Suppressor macrophage (primary cell): ENCODE measurements around the gene GPR18.
"Not testable (repeated sequence)": the region's sequence is repeated elsewhere in the genome, so short reads cannot be mapped to it uniquely, and the experiment has no call there.

Experiments used
- DNase-seq, 4 experiments: peaks; one replicate each; pipeline ENCODE4 v3.0.0-alpha.2; 2020 to 2022

GPR18 gene

DNA sequence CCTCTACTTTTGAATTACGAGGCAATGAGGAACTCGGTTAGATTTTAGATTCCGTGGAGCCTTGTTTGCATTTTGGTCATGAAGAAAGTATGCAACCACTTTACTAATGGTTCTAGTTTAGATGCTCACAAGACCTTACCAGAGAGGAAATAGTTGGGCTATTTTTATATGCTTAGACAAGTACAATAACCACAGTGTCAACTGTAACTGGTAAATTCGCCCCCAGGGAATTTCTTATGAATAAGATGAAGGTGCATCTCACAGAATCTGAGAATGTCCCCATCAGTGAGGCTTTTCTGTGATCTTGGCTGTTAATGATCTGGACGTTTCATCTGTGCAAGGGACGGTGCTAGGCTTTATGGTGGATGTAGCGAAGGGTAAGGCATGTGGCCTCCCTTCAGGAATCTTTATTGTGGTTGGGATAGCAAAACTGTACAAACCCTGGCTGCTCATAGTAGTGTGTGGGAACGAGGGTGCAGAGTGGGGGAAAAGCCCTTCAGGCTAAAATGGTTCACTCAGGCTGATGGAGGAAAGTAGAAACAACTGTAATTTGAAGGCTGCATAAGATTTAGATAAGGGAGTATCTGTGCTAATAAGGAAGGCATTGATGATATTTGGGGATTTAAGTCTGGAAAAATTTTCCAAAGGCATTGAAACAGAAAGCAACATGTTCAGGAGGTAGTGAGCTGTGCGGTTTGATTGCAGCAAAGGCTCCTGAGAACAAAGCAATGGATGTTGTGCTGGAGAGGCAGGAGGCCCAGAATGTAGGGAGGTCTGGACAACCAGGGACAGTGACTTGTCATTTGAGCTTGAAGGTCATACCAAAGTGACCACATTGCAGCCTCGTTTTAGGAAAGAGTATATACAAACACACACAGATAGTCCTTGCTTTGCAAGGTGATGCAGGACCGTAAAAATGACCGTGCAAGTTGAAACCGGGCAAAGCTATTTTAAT, 29.2 kb downstream of the GPR18 start:
- peak; percentile 40 to 79 (median 67) for DNase-seq

DNA sequence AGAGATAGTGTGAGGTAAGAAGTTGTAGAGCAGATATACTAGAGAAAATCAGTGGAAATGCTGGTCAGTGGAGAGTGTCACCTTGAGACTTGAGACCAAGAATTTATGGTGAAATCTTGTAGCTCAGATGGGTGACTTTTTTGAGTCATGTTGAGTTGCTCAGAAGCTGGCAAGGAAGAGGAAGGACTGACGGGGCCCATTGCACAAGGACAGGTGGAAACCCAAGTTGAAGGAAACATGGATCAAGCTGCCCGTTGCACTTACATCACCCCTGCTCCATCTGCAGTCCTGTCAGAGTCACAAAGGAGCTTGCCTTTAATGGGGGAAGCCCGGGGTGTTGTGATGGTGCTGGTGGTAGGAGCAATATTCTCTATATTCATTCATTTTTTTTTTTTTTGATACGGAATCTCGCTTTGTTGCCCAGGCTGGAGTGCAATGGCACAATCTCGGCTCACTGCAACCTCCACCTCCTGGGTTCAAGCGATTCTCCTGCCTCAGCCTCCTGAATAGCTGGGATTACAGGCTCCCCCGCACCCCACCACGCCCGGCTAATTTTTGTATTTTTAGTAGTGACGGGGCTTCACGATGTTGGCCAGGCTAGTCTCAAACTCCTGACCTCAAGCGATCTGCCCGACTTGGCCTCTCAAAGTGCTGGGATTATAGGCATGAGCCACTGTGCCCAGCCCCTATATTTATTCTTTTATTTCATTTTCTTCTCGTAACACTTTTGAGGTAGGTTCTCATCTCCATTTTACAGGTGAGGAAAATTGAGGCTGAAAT, 30.1 kb downstream of the GPR18 start:
- DNase-seq = peak; percentile 79 to 91 (median 86)

- DNase-seq = no peak
Measured at GRCh38 chr13:99227331-99227900, 30.8 kb downstream of the GPR18 start.

DNA sequence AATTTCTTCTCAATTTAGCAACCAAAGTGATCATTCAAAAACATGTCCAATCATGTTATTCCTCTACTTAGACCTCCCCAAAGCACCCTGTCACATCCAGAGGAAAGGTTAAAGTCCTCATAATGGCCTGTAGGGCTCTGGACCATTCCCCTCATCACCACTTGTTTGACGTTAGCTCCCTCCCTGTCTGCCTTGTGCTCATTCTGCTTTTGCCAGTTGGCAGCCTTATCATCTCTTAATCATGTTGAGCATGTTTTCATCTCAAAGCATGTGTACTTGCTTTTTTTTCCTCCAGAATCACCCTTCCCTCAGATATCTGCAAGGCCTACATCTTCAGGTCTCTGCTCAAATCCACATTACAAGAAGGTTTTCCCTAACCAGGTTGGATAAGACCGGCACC, 31.7 kb downstream of the GPR18 start:
- no peak for DNase-seq

GRCh38 chr13:99225078-99225477, 33.1 kb downstream of the GPR18 start:
- peak; percentile 66 to 88 (median 78) for DNase-seq

GRCh38 chr13:99224021-99224420, 34.2 kb downstream of the GPR18 start:
- DNase-seq = peak in 3 of 4 experiments; percentile 20 to 32 (median 20)

GRCh38 chr13:99223587-99223986, 34.6 kb downstream of the GPR18 start:
- no peak for DNase-seq

DNA sequence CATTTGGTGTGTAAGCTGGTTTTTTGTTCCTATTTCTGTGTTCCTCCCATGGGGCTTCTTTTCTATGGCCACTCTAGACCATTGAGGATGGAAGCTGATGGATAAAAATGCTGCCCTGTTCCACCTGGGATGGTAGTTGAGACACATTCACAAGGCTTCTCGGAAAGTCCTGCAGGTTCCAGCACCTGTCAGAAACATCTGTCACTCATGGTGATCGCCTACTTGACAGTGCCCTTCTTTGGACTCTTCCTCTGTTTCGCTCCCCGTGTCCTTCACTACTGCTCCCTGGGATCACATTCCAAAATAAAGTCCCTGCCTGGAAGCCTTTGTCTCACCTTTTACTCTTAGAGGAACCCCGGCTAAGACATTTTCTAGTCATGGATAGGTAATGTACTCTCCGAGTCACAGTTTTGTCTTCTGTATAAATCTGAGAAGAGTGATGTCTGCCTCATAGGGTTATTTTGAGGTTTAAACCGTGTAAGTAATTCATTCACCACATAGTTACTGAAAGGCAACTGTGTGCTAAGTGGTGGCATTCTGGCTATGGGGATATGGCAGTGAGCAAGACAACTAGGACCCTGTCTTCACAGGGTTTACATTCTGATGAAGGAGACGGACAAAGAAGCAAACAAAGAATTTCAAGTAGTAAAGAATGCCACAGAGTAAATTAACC, 36.5 kb downstream of the GPR18 start:
- no peak for DNase-seq

GRCh38 chr13:99220199-99220935, 37.8 kb downstream of the GPR18 start:
- no peak for DNase-seq

- no peak for DNase-seq
Measured at GRCh38 chr13:99218969-99219368, 39.2 kb downstream of the GPR18 start.

DNA sequence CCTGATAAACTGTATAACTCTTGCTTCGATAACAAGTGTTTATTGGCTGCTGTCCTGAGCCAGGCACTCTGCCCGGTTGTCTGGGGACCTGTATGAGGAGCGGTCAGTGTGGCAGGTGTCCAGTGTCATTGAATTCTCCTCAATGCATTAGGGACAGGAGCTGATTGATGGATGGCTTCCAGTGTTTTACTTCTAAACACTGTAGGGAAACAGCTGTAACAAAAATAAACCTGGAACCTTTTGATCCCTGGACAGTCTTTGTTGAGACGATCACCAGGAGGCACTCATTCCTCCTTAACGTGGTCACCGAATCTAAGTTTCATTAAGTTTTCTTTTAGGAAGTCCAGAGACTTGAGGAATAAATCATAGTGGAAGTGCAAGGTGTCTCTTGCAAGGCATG, 39.6 kb downstream of the GPR18 start:
- DNase-seq = no peak

DNA sequence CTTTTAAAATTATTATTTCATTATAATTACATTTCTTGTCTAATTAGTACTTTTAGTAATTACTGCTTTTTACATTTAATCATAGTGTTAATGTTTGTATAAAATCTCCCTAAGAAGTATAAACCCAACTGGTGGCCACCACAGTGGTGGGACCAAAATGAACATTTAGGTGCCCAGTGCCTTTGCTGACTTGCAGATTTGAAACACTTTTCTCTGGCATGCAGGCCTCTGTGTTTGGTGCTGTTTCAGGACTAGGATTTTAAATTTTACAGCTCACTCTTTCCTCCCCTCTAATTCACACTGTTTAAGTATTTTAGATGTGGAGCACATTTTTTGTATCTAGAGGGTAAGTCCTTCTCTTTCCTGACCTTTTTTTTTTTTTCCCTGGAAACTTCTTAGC, 40.1 kb downstream of the GPR18 start:
- no peak for DNase-seq

DNA sequence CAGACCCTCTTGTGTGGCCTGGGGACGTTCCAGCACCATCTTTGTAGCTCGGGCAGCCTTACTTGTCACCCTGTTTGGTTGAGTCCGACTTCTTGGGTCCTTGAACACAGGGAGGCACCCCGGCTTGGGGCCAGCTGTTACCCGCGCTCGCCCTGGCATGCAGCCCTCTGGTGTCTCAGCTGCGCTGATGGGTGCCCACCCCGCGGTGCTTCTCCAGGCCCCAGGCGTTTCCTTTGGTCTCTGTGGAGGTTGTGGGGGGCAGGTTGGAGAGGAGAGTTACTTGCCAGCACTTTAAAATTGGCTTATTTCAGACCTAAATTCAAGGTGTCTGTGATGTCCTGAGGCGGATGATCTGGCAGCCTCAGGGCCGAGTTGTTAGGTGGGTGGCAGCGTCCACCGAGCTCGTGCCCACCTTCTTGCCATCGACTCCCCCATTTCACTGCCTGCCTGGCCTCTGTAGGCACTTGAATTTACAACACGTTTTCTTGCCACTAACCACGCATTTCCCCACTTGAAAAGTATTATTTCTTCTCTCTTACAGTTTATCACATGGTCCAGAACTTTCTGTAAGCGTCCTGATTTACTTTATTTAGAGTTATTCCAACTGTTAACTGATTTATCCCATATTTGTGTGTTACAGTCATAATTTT, 40.6 kb downstream of the GPR18 start:
- no peak for DNase-seq

- DNase-seq = no peak
Measured at GRCh38 chr13:99215184-99215830, 42.9 kb downstream of the GPR18 start.

DNA sequence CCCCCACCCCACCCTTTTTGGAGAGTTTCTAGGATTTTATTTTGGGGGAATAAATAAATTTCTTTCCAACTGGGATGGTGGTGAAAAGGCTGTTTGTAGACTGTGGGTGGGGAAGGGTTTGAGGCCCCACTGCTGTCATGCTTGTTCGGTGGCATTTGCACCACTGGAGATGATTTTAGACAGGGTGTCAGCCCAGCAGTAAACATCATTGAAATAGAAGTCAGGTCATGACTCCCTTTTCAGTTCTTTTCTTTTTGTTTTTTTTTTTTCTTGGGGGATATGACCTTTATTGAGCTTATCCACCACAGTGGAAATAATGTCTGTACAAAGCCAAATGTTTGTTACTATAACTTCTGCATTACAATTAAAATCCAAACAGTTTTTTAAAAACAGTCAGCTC, 43.4 kb downstream of the GPR18 start:
- DNase-seq = no peak

DNA sequence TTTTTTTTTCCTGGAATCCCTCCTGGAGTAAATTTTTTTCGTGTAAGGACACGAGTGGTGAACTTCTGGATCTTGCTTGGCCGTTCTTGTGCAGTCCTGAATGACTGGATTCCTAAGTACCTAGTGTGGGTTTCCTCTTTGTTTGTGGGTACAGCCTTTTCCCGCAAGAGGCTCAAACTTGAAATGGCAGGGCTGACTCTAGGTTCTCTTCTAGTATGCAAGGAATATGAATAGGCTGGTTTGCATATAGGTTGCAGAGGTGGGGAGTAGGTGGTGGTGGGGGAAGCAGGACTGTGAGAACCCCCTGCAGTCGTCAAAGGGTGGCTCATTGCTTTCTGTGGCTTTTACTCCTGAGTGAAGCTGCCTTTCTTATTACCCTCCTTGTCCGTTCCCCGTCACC, 43.9 kb downstream of the GPR18 start:
- no peak for DNase-seq

- no peak for DNase-seq
Measured at GRCh38 chr13:99211421-99212035, 46.7 kb downstream of the GPR18 start.

DNA sequence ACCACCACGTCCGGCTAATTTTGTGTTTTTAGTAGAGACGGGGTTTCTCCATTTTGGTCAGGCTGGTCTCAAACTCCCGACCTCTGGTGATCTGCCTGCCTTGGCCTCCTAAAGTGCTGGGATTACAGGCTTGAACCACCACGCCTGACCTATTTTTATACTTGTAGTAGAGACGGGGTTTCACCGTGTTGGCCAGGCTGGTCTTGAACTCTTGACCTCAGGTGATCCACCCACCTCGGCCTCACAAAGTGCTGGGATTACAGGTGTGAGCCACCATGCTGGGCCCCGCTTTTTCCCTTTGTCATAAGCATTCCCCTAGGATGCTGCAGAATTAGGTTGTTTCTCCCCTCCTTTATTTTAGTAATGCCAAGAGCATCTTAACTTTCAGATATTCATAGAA, 47.6 kb downstream of the GPR18 start:
- DNase-seq = not testable (repeated sequence)

DNA sequence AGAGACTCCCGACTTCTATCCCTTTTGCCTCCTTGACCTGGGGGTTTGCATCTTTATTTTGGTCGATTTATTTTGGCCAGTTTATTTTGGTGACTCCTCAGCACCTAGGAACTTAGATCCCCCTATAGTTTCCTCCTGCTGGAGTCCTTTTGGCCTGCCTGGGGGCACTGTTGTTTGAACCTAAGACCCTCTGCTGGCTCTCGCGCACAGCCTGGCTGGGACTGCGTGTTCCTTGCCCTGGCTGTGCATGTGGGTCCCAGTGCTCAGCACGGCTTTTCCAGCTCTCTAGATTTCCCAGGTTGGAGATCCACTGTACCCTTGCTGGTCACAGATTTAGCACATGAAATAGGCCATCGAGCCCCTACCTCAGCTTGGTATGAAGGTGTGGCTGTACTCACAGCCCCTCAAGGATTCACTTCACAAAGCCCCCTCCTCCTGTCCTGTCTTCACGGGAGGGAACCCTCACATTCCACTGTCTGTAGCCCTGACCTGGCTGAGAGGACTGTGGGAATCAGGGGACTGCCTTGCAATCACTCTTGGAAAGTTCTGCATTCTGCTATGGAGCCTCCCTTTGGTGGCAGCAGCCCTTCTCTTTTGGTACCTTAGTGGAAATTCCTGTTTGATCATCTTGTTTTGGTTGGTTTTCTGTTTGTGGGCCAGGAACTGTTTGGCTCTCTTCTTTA, 49.2 kb downstream of the GPR18 start:
- DNase-seq = no peak

DNA sequence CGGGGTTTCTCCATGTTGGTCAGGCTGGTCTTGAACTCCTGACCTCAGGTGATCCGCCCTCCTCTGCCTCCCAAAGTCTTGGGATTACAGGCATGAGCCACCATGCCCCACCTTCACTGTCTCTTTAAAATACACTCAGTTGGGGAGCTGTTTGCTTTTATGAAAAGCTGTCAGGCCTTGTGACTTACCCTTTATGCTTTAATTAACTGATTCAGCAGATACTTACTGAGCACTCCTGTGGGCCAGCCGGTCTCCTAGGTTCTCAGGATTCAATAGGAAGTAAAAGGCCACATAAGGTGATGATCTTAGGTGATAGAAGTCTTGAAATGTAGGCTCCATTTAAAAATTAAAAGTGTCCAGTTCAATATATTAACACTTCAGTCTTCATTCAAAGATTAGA, 50.0 kb downstream of the GPR18 start:
- no peak for DNase-seq
